ENCODE results near the gene RFX6.

GRCh38 chr6:116948533-116949304, 71.7 kb downstream of the RFX6 start:
- TF ChIP-seq, protein P1, sequence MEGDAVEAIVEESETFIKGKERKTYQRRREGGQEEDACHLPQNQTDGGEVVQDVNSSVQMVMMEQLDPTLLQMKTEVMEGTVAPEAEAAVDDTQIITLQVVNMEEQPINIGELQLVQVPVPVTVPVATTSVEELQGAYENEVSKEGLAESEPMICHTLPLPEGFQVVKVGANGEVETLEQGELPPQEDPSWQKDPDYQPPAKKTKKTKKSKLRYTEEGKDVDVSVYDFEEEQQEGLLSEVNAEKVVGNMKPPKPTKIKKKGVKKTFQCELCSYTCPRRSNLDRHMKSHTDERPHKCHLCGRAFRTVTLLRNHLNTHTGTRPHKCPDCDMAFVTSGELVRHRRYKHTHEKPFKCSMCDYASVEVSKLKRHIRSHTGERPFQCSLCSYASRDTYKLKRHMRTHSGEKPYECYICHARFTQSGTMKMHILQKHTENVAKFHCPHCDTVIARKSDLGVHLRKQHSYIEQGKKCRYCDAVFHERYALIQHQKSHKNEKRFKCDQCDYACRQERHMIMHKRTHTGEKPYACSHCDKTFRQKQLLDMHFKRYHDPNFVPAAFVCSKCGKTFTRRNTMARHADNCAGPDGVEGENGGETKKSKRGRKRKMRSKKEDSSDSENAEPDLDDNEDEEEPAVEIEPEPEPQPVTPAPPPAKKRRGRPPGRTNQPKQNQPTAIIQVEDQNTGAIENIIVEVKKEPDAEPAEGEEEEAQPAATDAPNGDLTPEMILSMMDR (IDR thresholded peaks at IDR 0.05; ENCODE audit: insufficient read depth, low read length, poor library complexity, severe bottlenecking) = no peak
- TF ChIP-seq EZH2phosphoT487 (conservative IDR thresholded peaks at IDR 0.05; ENCODE audit: low read length) = no peak

Measured in SU-DHL-6 (cell line).